GM18517 (cell line): ENCODE measurements around the gene TNFAIP6.
A peak's percentile ranks its signal among the peaks of the same experiment; 100 is the strongest.
"Not testable (repeated sequence)": the region's sequence is repeated elsewhere in the genome, so short reads cannot be mapped to it uniquely, and the experiment has no call there.

Experiments used
- ATAC-seq: cut with Tn5 transposase; IDR thresholded peaks from one replicate; pipeline ENCODE4 v1.9.1; 2021; ENCODE audit warnings: mild to moderate bottlenecking, moderate library complexity; ENCODE audit not compliant: unreplicated experiment

Gene TNFAIP6

GRCh38 chr2:151410485-151410834 is 53.1 kb downstream of the TNFAIP6 start:
- ATAC-seq = peak; percentile 40

- no peak for ATAC-seq
Observed at GRCh38 chr2:151417650-151418049, 60.3 kb downstream of the TNFAIP6 start.

- not testable (repeated sequence) for ATAC-seq
Observed at GRCh38 chr2:151421681-151422080, 64.3 kb downstream of the TNFAIP6 start.

GRCh38 chr2:151422917-151423439 is 65.6 kb downstream of the TNFAIP6 start:
- peak; percentile 75 for ATAC-seq

- ATAC-seq = no peak
Observed at GRCh38 chr2:151423760-151424159, 66.4 kb downstream of the TNFAIP6 start.
